Measurements from ENCODE around the gene ATP11A.
"Not testable (repeated sequence)": the region's sequence is repeated elsewhere in the genome, so short reads cannot be mapped to it uniquely, and the experiment has no call there.

The ATP11A gene

GRCh38 chr13:112672651-112673284, 17.1 kb upstream of the ATP11A start:
- peaks cover 52% of the 10 kb centered on the region for H3K27me3 ChIP-seq (replicated peaks; ENCODE audit: control insufficient read depth, insufficient read depth, low read length)
- no peaks in the 10 kb centered on the region for H3K36me3 ChIP-seq (ENCODE audit: control insufficient read depth, insufficient read depth, low read length, severe bottlenecking)
- no peak overlapping the region for H3K9ac ChIP-seq (ENCODE audit: low read length)
- no peaks in the 10 kb centered on the region for H3K4me1 ChIP-seq (ENCODE audit: control insufficient read depth, insufficient read depth, low read length)
- H3K9me3 ChIP-seq (ENCODE audit: control insufficient read depth, low read length) = no peaks in the 10 kb centered on the region
- DNase-seq (ENCODE audit: low read depth) = no peak
- no peak overlapping the region for H3K4me3 ChIP-seq (ENCODE audit: low read length)

GRCh38 chr13:112674412-112675365, 15.1 kb upstream of the ATP11A start:
- Histone ChIP-seq H3K4me3 (ENCODE audit: low read length) (no peak overlapping the region), H3K9me3 (ENCODE audit: control insufficient read depth, low read length) (no peaks in the 10 kb centered on the region), H3K27me3 (replicated peaks; ENCODE audit: control insufficient read depth, insufficient read depth, low read length) (peaks cover 49% of the 10 kb centered on the region), H3K36me3 (ENCODE audit: control insufficient read depth, insufficient read depth, low read length, severe bottlenecking) (no peaks in the 10 kb centered on the region), H3K9ac (ENCODE audit: low read length) (no peak overlapping the region), H3K4me1 (ENCODE audit: control insufficient read depth, insufficient read depth, low read length) (no peaks in the 10 kb centered on the region)
- no peak for DNase-seq (ENCODE audit: low read depth)

- no peak overlapping the region for H3K9ac ChIP-seq (ENCODE audit: low read length)
- H3K4me1 ChIP-seq (ENCODE audit: control insufficient read depth, insufficient read depth, low read length) = no peaks in the 10 kb centered on the region
- H3K4me3 ChIP-seq (ENCODE audit: low read length) = no peak overlapping the region
- H3K9me3 ChIP-seq (ENCODE audit: control insufficient read depth, low read length) = no peaks in the 10 kb centered on the region
- no peak for DNase-seq (ENCODE audit: low read depth)
- peaks cover 53% of the 10 kb centered on the region for H3K27me3 ChIP-seq (replicated peaks; ENCODE audit: control insufficient read depth, insufficient read depth, low read length)
- H3K36me3 ChIP-seq (ENCODE audit: control insufficient read depth, insufficient read depth, low read length, severe bottlenecking) = no peaks in the 10 kb centered on the region
These were observed 14.5 kb upstream of the ATP11A start for GRCh38 chr13:112675366-112675756.

- not testable (repeated sequence) for H3K4me3 ChIP-seq (ENCODE audit: low read length); H3K36me3 ChIP-seq (ENCODE audit: control insufficient read depth, insufficient read depth, low read length, severe bottlenecking); H3K4me1 ChIP-seq (ENCODE audit: control insufficient read depth, insufficient read depth, low read length); H3K9me3 ChIP-seq (ENCODE audit: control insufficient read depth, low read length); DNase-seq (ENCODE audit: low read depth); H3K9ac ChIP-seq (ENCODE audit: low read length)
- H3K27me3 ChIP-seq (replicated peaks; ENCODE audit: control insufficient read depth, insufficient read depth, low read length) = peaks cover 46% of the 10 kb centered on the region
These were observed 12.3 kb upstream of the ATP11A start for GRCh38 chr13:112677421-112677962.

- H3K27me3 ChIP-seq (replicated peaks; ENCODE audit: control insufficient read depth, insufficient read depth, low read length) = peaks cover 33% of the 10 kb centered on the region
- no peaks in the 10 kb centered on the region for H3K36me3 ChIP-seq (ENCODE audit: control insufficient read depth, insufficient read depth, low read length, severe bottlenecking)
- no peaks in the 10 kb centered on the region for H3K9me3 ChIP-seq (ENCODE audit: control insufficient read depth, low read length)
- H3K4me1 ChIP-seq (ENCODE audit: control insufficient read depth, insufficient read depth, low read length) = no peaks in the 10 kb centered on the region
- no peak overlapping the region for H3K4me3 ChIP-seq (ENCODE audit: low read length)
- H3K9ac ChIP-seq (ENCODE audit: low read length) = no peak overlapping the region
- no peak for DNase-seq (ENCODE audit: low read depth)
These were observed 10.5 kb upstream of the ATP11A start for GRCh38 chr13:112679381-112679780.

DNA sequence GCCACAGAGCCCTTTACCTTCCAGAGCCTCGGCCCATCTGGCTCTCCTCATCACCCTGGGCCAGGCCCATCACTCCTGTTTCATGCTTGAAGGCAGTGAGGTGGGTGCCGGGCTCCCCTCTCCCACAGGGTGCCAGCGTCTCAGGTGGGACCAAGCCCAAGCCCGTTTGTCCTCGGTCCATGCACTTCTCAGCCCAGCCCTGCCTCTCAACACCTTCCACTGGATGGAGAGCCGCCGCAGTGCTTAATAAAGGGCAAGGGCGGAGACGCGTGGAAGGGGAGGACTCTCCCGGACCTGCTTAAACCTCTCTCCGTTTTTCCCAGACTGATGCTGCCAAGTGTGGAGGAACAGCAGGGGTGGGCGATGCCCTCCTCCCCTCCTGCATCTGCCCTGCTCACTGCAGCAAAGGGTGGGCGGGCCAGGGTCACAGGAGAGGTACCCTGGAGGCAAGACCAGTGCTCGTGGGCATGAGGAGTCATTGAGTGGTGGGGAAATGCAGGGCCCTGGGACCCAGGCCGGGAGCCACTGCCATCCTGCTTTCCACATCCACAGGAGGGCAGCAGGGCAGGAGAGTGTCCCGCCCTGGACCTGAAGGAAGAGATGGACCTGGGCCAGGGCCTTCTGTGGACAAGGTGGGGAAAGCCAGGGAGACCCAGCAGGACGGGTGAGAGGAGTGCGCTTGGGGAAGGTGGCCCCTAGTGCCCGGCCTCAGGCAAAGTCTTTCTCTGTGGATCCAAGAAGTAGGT, 9.7 kb upstream of the ATP11A start:
- no peak for DNase-seq (ENCODE audit: low read depth)
- Histone ChIP-seq H3K27me3 (replicated peaks; ENCODE audit: control insufficient read depth, insufficient read depth, low read length) (peaks cover 31% of the 10 kb centered on the region), H3K9ac (ENCODE audit: low read length) (no peak overlapping the region), H3K4me1 (ENCODE audit: control insufficient read depth, insufficient read depth, low read length) (no peaks in the 10 kb centered on the region), H3K9me3 (ENCODE audit: control insufficient read depth, low read length) (no peaks in the 10 kb centered on the region), H3K36me3 (ENCODE audit: control insufficient read depth, insufficient read depth, low read length, severe bottlenecking) (no peaks in the 10 kb centered on the region), H3K4me3 (ENCODE audit: low read length) (no peak overlapping the region)

- no peak for DNase-seq (ENCODE audit: low read depth)
- no peak overlapping the region for H3K4me3 ChIP-seq (ENCODE audit: low read length)
- no peaks in the 10 kb centered on the region for H3K4me1 ChIP-seq (ENCODE audit: control insufficient read depth, insufficient read depth, low read length)
- no peaks in the 10 kb centered on the region for H3K36me3 ChIP-seq (ENCODE audit: control insufficient read depth, insufficient read depth, low read length, severe bottlenecking)
- H3K9me3 ChIP-seq (ENCODE audit: control insufficient read depth, low read length) = no peaks in the 10 kb centered on the region
- H3K27me3 ChIP-seq (replicated peaks; ENCODE audit: control insufficient read depth, insufficient read depth, low read length) = peaks cover 23% of the 10 kb centered on the region
- no peak overlapping the region for H3K9ac ChIP-seq (ENCODE audit: low read length)
These were observed 9.0 kb upstream of the ATP11A start for GRCh38 chr13:112680741-112681360.

DNA sequence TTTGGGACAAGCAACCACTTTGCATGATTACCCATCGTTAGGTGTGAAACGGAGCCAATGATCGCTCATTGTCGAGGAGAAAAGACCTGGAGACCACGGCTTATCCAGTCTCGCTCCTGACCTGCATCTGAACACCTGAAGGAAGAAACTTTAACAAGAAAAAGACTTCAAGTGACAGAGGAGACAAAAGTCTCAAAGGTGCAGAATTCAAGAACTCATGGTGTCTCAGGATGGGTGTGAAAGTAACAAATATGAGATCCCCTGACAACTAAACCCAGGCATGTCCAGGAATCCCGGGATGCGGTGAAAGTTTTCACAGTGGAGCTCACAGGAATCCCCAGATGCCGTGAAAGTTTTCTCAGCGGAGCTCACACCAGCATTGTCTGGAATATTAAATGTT, 6.3 kb upstream of the ATP11A start:
- Histone ChIP-seq H3K36me3 (ENCODE audit: control insufficient read depth, insufficient read depth, low read length, severe bottlenecking) (no peaks in the 10 kb centered on the region), H3K9ac (ENCODE audit: low read length) (no peak overlapping the region), H3K27me3 (replicated peaks; ENCODE audit: control insufficient read depth, insufficient read depth, low read length) (peaks cover 16% of the 10 kb centered on the region), H3K4me1 (ENCODE audit: control insufficient read depth, insufficient read depth, low read length) (peaks cover under 1% of the 10 kb centered on the region), H3K9me3 (ENCODE audit: control insufficient read depth, low read length) (no peaks in the 10 kb centered on the region), H3K4me3 (ENCODE audit: low read length) (no peak overlapping the region)
- no peak for DNase-seq (ENCODE audit: low read depth)

DNA sequence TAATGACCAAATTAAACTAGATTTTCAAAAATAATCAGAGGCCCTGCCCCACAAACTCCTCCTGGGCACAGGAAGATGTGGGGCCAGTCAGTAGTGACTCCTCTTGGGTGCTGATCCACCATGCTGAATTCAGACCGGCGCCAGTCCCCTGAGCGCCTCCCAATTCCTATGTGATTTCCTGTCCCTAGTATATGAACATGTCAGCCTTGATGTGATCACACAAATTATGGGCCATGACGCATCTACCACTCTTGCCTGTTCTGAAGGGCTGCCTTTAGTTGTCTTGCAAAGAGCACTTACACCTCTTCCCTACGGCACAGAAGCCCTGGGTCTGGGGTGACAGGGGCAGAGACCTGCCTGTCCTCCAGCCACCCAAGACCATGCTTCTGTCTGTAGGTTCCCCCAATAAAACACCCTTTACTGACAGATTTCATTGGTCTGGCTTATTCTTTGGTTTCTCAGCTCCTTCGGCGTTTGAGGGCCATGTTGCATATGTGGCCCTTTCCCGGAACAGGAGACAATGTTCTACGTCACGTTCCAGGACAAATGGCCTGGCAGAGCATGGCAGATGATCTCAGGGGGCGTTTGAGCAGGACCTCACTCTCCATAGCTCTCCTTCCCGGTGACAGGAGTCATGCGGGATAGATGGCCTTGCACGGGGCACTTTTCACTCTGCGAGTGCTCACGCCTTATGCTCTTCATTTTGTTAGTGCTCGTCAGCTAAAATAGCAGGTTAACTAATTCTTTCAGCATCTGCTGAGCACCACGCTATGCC, 5.6 kb upstream of the ATP11A start:
- H3K36me3 ChIP-seq (ENCODE audit: control insufficient read depth, insufficient read depth, low read length, severe bottlenecking) = no peaks in the 10 kb centered on the region
- peaks cover 14% of the 10 kb centered on the region for H3K27me3 ChIP-seq (replicated peaks; ENCODE audit: control insufficient read depth, insufficient read depth, low read length)
- no peaks in the 10 kb centered on the region for H3K9me3 ChIP-seq (ENCODE audit: control insufficient read depth, low read length)
- H3K4me3 ChIP-seq (ENCODE audit: low read length) = no peak overlapping the region
- no peak for DNase-seq (ENCODE audit: low read depth)
- no peak overlapping the region for H3K9ac ChIP-seq (ENCODE audit: low read length)
- H3K4me1 ChIP-seq (ENCODE audit: control insufficient read depth, insufficient read depth, low read length) = peaks cover 5% of the 10 kb centered on the region

DNA sequence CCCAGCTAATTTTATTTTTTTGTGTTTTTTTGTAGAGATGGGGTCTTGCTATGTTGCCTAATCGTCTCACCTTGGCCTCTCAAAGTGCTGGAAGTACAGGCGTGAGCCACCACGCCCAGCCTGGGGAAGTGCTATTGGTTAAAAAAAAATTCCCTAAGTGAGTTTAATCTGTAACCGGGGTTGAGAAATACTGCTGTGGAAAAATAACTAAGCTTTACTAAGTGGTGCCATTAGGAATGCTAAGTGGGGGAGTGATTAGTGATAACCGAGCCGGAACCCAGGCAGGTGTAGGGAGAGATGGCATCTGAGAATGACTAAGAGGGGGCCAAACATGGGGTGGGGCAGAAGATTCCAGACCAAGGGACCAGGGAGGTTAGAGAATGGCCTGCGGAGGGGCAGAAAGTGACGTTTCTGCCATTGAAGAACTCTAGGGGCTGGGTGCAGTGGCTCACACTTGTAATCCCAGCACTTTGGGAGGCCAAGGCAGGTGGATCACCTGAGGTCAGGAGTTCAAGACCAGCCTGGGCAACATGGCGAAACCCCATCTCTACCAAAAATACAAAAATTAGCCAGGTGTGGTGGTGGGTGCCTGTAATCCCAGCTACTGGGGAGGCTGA, 4.5 kb upstream of the ATP11A start:
- not testable (repeated sequence) for H3K9ac ChIP-seq (ENCODE audit: low read length); H3K9me3 ChIP-seq (ENCODE audit: control insufficient read depth, low read length); H3K36me3 ChIP-seq (ENCODE audit: control insufficient read depth, insufficient read depth, low read length, severe bottlenecking); DNase-seq (ENCODE audit: low read depth); H3K4me3 ChIP-seq (ENCODE audit: low read length); H3K4me1 ChIP-seq (ENCODE audit: control insufficient read depth, insufficient read depth, low read length); H3K27me3 ChIP-seq (replicated peaks; ENCODE audit: control insufficient read depth, insufficient read depth, low read length)
